Mesodermal cell (in vitro differentiated cells): ENCODE data around the gene KCNAB1.
"Not testable (repeated sequence)": the region's sequence is repeated elsewhere in the genome, so short reads cannot be mapped to it uniquely, and the experiment has no call there.

Experiments
- H3K27ac ChIP-seq: 2 replicates; pipeline ENCODE4 v1.7.0; 2013; ENCODE audit warnings: mild to moderate bottlenecking, low read depth, low read length, moderate library complexity; ENCODE audit not compliant: severe bottlenecking
- H3K36me3 ChIP-seq: 2 replicates; pipeline ENCODE4 v1.7.1; 2013; ENCODE audit warnings: mild to moderate bottlenecking, low read length, moderate library complexity; ENCODE audit not compliant: control insufficient read depth, insufficient read depth
- H3K4me1 ChIP-seq: one replicate; pipeline ENCODE4 v1.7.1; 2013; ENCODE audit warnings: mild to moderate bottlenecking, low read length; ENCODE audit not compliant: insufficient read depth, control insufficient read depth, poor library complexity, severe bottlenecking
- H3K4me3 ChIP-seq: 2 replicates; pipeline ENCODE4 v1.7.0; 2013; ENCODE audit warnings: low read length, control low read depth, mild to moderate bottlenecking; ENCODE audit not compliant: insufficient read depth, poor library complexity, severe bottlenecking; ENCODE audit errors: extremely low read depth
- H3K9me3 ChIP-seq: 2 replicates; pipeline ENCODE4 v1.7.1; 2013; ENCODE audit warnings: mild to moderate bottlenecking, low read length, moderate library complexity; ENCODE audit not compliant: control insufficient read depth
- WGBS, 2 experiments: methylation state at CpG; one replicate each; pipeline ENCODE4 v1.1.5; 2013; ENCODE audit warnings: missing lambda C conversion rate in 2 of 2; ENCODE audit not compliant: insufficient coverage in 2 of 2; 5-methylcytosine and 5-hydroxymethylcytosine counted together

KCNAB1 gene

GRCh38 chr3:156271508-156271907 lies 151.1 kb downstream of the KCNAB1 start:
- Histone ChIP-seq H3K4me1 (no peaks in the 10 kb centered on the region), H3K4me3 (no peak overlapping the region)
- WGBS, 2 experiments: 79 to 93% methylated on average over 2 to 3 of the region's 3 CpGs

GRCh38 chr3:156271995-156272719 lies 151.8 kb downstream of the KCNAB1 start:
- no peaks in the 10 kb centered on the region for H3K9me3 ChIP-seq
- no peak overlapping the region for H3K27ac ChIP-seq
- no peaks in the 10 kb centered on the region for H3K36me3 ChIP-seq
- H3K4me3 ChIP-seq: no peak overlapping the region
- WGBS, 2 experiments: 88 to 89% methylated on average over 7 of the region's 7 CpGs
- H3K4me1 ChIP-seq: no peaks in the 10 kb centered on the region

More at GRCh38 chr3:156271508-156271907, 151.1 kb downstream of the KCNAB1 start:
- H3K36me3 ChIP-seq: no peaks in the 10 kb centered on the region
- H3K27ac ChIP-seq: no peak overlapping the region
- no peaks in the 10 kb centered on the region for H3K9me3 ChIP-seq

GRCh38 chr3:156273111-156273694 lies 152.8 kb downstream of the KCNAB1 start:
- WGBS, 2 experiments: 60 to 100% methylated on average over 1 of the region's 6 CpGs
- no peaks in the 10 kb centered on the region for H3K36me3 ChIP-seq

GRCh38 chr3:156274791-156275190 lies 154.4 kb downstream of the KCNAB1 start:
- H3K27ac ChIP-seq: no peak overlapping the region
- 100% methylated on average over 1 of the region's 2 CpGs; no CpG with 5 or more reads in 1 of the 2 experiments for WGBS, 2 experiments
- no peak overlapping the region for H3K4me3 ChIP-seq

More at GRCh38 chr3:156273111-156273694, 152.8 kb downstream of the KCNAB1 start:
- Histone ChIP-seq H3K4me1 (no peaks in the 10 kb centered on the region), H3K4me3 (no peak overlapping the region), H3K9me3 (no peaks in the 10 kb centered on the region), H3K27ac (no peak overlapping the region)

GRCh38 chr3:156284637-156285036 lies 164.3 kb downstream of the KCNAB1 start:
- H3K4me3 ChIP-seq, H3K27ac ChIP-seq, H3K9me3 ChIP-seq, H3K36me3 ChIP-seq, H3K4me1 ChIP-seq: not testable (repeated sequence)
- WGBS, 2 experiments: 92 to 95% methylated on average over 14 to 22 of the region's 24 CpGs

More at GRCh38 chr3:156274791-156275190, 154.4 kb downstream of the KCNAB1 start:
- no peaks in the 10 kb centered on the region for H3K36me3 ChIP-seq
- no peaks in the 10 kb centered on the region for H3K9me3 ChIP-seq
- no peaks in the 10 kb centered on the region for H3K4me1 ChIP-seq

- Histone ChIP-seq H3K4me3 (no peak overlapping the region), H3K27ac (no peak overlapping the region), H3K4me1 (no peaks in the 10 kb centered on the region), H3K9me3 (no peaks in the 10 kb centered on the region), H3K36me3 (no peaks in the 10 kb centered on the region)
- WGBS, 2 experiments: no CpG with 5 or more reads among the region's 2 CpGs
These were observed 165.2 kb downstream of the KCNAB1 start for GRCh38 chr3:156285626-156286025.

- peaks cover 5% of the 10 kb centered on the region for H3K4me1 ChIP-seq
- H3K36me3 ChIP-seq: no peaks in the 10 kb centered on the region
- WGBS, 2 experiments: 9% methylated on average over 4 to 11 of the region's 11 CpGs
- no peak overlapping the region for H3K27ac ChIP-seq
- H3K9me3 ChIP-seq: no peaks in the 10 kb centered on the region
- H3K4me3 ChIP-seq: no peak overlapping the region
These were observed 170.5 kb downstream of the KCNAB1 start for GRCh38 chr3:156290924-156291271.

GRCh38 chr3:156291272-156292123 lies 171.1 kb downstream of the KCNAB1 start:
- no peak overlapping the region for H3K4me3 ChIP-seq
- no peaks in the 10 kb centered on the region for H3K9me3 ChIP-seq
- no peaks in the 10 kb centered on the region for H3K36me3 ChIP-seq
- no peak overlapping the region for H3K27ac ChIP-seq
- 5 to 7% methylated on average over 43 of the region's 51 CpGs for WGBS, 2 experiments
- peaks cover 5% of the 10 kb centered on the region for H3K4me1 ChIP-seq

GRCh38 chr3:156293566-156293965 lies 173.2 kb downstream of the KCNAB1 start:
- Histone ChIP-seq H3K9me3 (no peaks in the 10 kb centered on the region), H3K4me3 (no peak overlapping the region), H3K36me3 (no peaks in the 10 kb centered on the region), H3K4me1 (peaks cover 5% of the 10 kb centered on the region), H3K27ac (no peak overlapping the region)
- 86 to 91% methylated on average over 1 of the region's 1 CpG for whole genome bisulfite sequencing, 2 experiments

GRCh38 chr3:156297582-156297981 lies 177.2 kb downstream of the KCNAB1 start:
- no peak overlapping the region for H3K4me3 ChIP-seq
- no peaks in the 10 kb centered on the region for H3K36me3 ChIP-seq
- 92% methylated on average over 6 to 7 of the region's 8 CpGs for WGBS, 2 experiments
- H3K9me3 ChIP-seq: no peaks in the 10 kb centered on the region
- H3K4me1 ChIP-seq: no peaks in the 10 kb centered on the region
- no peak overlapping the region for H3K27ac ChIP-seq
